ENCODE results near the gene FOXN3. TPM values are rescaled to one million over a fixed set of nuclear protein-coding genes. Genes with fewer than 3 reads are reported as not detected.

FOXN3 gene
- total RNA-seq, 2 donors from 2014 or later, result 61.2 to 84.1 TPM

DNA sequence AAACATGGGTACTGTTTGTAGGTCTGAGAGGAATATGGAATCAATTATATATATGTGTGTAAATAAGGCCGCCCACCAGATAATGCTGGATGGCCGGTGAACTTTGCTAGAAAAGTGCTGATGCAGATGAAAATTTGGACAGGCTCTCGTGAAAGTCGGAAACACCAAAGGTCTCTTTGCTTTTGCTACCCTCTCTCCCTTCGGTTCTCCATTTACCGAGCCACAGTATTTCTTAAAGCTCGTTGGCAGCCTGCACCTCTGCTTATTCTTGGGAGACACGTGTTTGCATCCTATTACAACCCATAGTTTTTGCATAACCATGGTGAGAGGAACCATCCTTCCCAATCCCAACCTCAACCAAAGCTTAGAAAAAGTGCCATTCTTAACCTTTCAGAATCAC, 109.6 kb downstream of the FOXN3 start:
- no peaks in the 10 kb centered on the region for H3K27me3 ChIP-seq (ENCODE audit: control insufficient read depth, insufficient read depth, low read length, poor library complexity, severe bottlenecking)
- peaks cover 3% of the 10 kb centered on the region for H3K4me1 ChIP-seq (ENCODE audit: control insufficient read depth, insufficient read depth, low read length)
- H3K27ac ChIP-seq (ENCODE audit: low read depth, low read length), result no peak overlapping the region
- H3K9ac ChIP-seq (ENCODE audit: extremely low read depth, low read length, poor library complexity, severe bottlenecking), result no peak overlapping the region
- peaks cover 50% of the 10 kb centered on the region for H3K4me1 Mint-ChIP-seq
- no peaks in the 10 kb centered on the region for H3K9me3 ChIP-seq (ENCODE audit: control insufficient read depth, low read length)
- H3K9me3 Mint-ChIP-seq, result no peaks in the 10 kb centered on the region
- peak overlapping the region; percentile 56 for H3K27ac Mint-ChIP-seq
- TF ChIP-seq, protein P1, sequence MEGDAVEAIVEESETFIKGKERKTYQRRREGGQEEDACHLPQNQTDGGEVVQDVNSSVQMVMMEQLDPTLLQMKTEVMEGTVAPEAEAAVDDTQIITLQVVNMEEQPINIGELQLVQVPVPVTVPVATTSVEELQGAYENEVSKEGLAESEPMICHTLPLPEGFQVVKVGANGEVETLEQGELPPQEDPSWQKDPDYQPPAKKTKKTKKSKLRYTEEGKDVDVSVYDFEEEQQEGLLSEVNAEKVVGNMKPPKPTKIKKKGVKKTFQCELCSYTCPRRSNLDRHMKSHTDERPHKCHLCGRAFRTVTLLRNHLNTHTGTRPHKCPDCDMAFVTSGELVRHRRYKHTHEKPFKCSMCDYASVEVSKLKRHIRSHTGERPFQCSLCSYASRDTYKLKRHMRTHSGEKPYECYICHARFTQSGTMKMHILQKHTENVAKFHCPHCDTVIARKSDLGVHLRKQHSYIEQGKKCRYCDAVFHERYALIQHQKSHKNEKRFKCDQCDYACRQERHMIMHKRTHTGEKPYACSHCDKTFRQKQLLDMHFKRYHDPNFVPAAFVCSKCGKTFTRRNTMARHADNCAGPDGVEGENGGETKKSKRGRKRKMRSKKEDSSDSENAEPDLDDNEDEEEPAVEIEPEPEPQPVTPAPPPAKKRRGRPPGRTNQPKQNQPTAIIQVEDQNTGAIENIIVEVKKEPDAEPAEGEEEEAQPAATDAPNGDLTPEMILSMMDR (conservative IDR thresholded peaks at IDR 0.05), result no peak
- H3K36me3 Mint-ChIP-seq (ENCODE audit: low read depth), result peaks cover 13% of the 10 kb centered on the region
- DNase-seq, result no peak
- H3K36me3 ChIP-seq (ENCODE audit: control insufficient read depth, insufficient read depth, low read length), result no peaks in the 10 kb centered on the region
- H3K4me3 ChIP-seq (ENCODE audit: low read length), result no peak overlapping the region
- WGBS, 2 experiments (ENCODE audit: insufficient coverage in 1 of 2, insufficient read length in 1 of 2), result 83 to 88% methylated on average over 8 of the region's 8 CpGs
- no peaks in the 10 kb centered on the region for H3K27me3 Mint-ChIP-seq (ENCODE audit: insufficient read depth)
- H3K4me3 Mint-ChIP-seq, result no peak overlapping the region

DNA sequence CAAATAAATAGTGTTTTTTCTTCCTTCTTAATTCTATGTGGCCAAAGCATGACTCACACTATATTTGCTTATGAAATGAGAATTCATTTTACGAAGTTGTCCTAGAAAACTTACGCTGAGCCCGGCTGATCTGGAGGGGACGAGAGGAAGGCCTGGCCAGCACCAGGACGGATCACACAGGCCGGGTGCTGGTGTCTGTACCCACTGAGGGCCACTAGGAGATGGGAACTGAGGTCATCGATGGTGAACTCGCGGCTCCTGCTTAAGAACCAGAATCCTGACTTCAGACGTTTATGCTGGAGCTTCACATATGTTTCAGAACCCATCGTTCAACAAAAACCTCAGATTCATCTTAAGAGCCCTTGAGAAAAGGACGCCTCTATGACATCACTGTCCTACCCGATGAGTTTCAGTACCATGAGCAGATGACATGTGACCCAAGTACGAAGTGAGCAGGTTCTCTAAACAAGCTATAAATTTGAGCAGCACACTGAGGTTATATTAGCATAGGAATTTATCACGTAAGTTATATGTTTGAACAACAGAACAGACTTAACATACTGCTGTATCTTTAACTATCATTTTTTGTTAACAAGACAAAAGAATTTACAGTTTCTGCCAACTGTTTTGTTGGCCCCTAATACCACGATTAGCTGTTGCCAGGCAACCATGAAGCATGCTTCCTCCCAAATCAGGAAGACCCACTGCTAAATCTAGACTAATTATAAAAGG, 111.9 kb downstream of the FOXN3 start:
- peaks cover 45% of the 10 kb centered on the region for H3K4me1 Mint-ChIP-seq
- H3K4me1 ChIP-seq (ENCODE audit: control insufficient read depth, insufficient read depth, low read length), result peaks cover 3% of the 10 kb centered on the region
- no peak overlapping the region for H3K9ac ChIP-seq (ENCODE audit: extremely low read depth, low read length, poor library complexity, severe bottlenecking)
- H3K4me3 ChIP-seq (ENCODE audit: low read length), result no peak overlapping the region
- peaks cover 22% of the 10 kb centered on the region for H3K36me3 Mint-ChIP-seq (ENCODE audit: low read depth)
- peak overlapping the region; percentile 3 for H3K27ac ChIP-seq (ENCODE audit: low read depth, low read length)
- H3K27ac Mint-ChIP-seq, result peak overlapping the region; percentile 62
- H3K36me3 ChIP-seq (ENCODE audit: control insufficient read depth, insufficient read depth, low read length), result no peaks in the 10 kb centered on the region
- no peak for DNase-seq
- no peak overlapping the region for H3K4me3 Mint-ChIP-seq
- no peaks in the 10 kb centered on the region for H3K27me3 ChIP-seq (ENCODE audit: control insufficient read depth, insufficient read depth, low read length, poor library complexity, severe bottlenecking)
- no peaks in the 10 kb centered on the region for H3K27me3 Mint-ChIP-seq (ENCODE audit: insufficient read depth)
- no peaks in the 10 kb centered on the region for H3K9me3 Mint-ChIP-seq
- 90 to 91% methylated on average over 14 to 16 of the region's 16 CpGs for WGBS, 2 experiments (ENCODE audit: insufficient coverage in 1 of 2, insufficient read length in 1 of 2)
- TF ChIP-seq, protein P1 (conservative IDR thresholded peaks at IDR 0.05), result peak; percentile 31
- H3K9me3 ChIP-seq (ENCODE audit: control insufficient read depth, low read length), result no peaks in the 10 kb centered on the region

DNA sequence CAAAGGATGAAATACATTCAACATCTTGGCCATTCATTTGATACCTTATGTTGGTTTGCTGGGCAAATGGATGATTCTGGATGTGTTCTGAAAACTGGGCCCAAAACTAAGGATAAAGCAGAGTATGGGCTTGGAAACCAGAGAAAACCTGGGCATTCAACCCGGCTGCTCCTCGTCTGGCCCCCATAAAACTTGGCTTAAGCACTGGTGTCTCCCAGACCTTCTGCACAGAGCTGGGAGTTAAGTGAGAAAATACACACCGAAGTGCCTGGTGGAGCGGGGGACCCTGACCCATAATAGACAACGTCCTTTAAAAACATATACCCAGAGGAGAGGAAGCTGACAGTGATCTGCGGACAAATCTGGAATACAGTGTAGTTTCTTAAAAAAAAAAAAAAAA, 112.5 kb downstream of the FOXN3 start:
- Histone ChIP-seq H3K4me1 (ENCODE audit: control insufficient read depth, insufficient read depth, low read length) (peaks cover 3% of the 10 kb centered on the region), H3K27me3 (ENCODE audit: control insufficient read depth, insufficient read depth, low read length, poor library complexity, severe bottlenecking) (no peaks in the 10 kb centered on the region), H3K9me3 (ENCODE audit: control insufficient read depth, low read length) (no peaks in the 10 kb centered on the region), H3K36me3 (ENCODE audit: control insufficient read depth, insufficient read depth, low read length) (no peaks in the 10 kb centered on the region), H3K4me3 (ENCODE audit: low read length) (no peak overlapping the region), H3K9ac (ENCODE audit: extremely low read depth, low read length, poor library complexity, severe bottlenecking) (no peak overlapping the region), H3K27ac (ENCODE audit: low read depth, low read length) (peak overlapping the region; percentile 74)
- no peak overlapping the region for H3K4me3 Mint-ChIP-seq
- DNase-seq, result no peak
- TF ChIP-seq, protein P1 (conservative IDR thresholded peaks at IDR 0.05), result no peak
- no peaks in the 10 kb centered on the region for H3K9me3 Mint-ChIP-seq
- no peaks in the 10 kb centered on the region for H3K27me3 Mint-ChIP-seq (ENCODE audit: insufficient read depth)
- peaks cover 39% of the 10 kb centered on the region for H3K4me1 Mint-ChIP-seq
- 88 to 94% methylated on average over 5 of the region's 6 CpGs for WGBS, 2 experiments (ENCODE audit: insufficient coverage in 1 of 2, insufficient read length in 1 of 2)
- peaks cover 27% of the 10 kb centered on the region for H3K36me3 Mint-ChIP-seq (ENCODE audit: low read depth)
- peak overlapping the region; percentile 62 for H3K27ac Mint-ChIP-seq
